Karpas-422 (cell line): ENCODE results near the gene TBC1D16. TPM values are rescaled to one million over a fixed set of nuclear protein-coding genes. Genes with fewer than 3 reads are reported as not detected.

Source experiments
- DNase-seq: peaks from one replicate; pipeline ENCODE4 v3.0.0-alpha.2; 2015
- H2AFZ ChIP-seq: fragments of 200-600 bp; sonication (generic); 2 replicates; pipeline ENCODE4 v1.6.1; 2014; ENCODE audit warnings: antibody characterized with exemption, low read length, mixed read lengths
- H3K27ac ChIP-seq: fragments of 200-600 bp; sonication (generic); 2 replicates; pipeline ENCODE4 v1.5.1; 2014; ENCODE audit warnings: mild to moderate bottlenecking, low read length, moderate library complexity
- H3K27me3 ChIP-seq: fragments of 200-600 bp; sonication (generic); 2 replicates; pipeline ENCODE4 v1.6.1; 2014; ENCODE audit warnings: low read length, mixed read lengths
- H3K36me3 ChIP-seq: fragments of 200-600 bp; sonication (generic); 2 replicates; pipeline ENCODE4 v1.6.1; 2014; ENCODE audit warnings: low read length, mixed read lengths; ENCODE audit not compliant: insufficient read depth
- H3K4me1 ChIP-seq: fragments of 200-600 bp; sonication (generic); 2 replicates; pipeline ENCODE4 v1.6.1; 2014; ENCODE audit warnings: mild to moderate bottlenecking, low read length, mixed read lengths
- H3K4me2 ChIP-seq: fragments of 200-600 bp; sonication (generic); 2 replicates; pipeline ENCODE4 v1.6.1; 2014; ENCODE audit warnings: low read length, low read depth, mild to moderate bottlenecking; ENCODE audit not compliant: poor library complexity, severe bottlenecking
- H3K4me3 ChIP-seq: fragments of 200-600 bp; sonication (generic); 2 replicates; pipeline ENCODE4 v1.5.1; 2014; ENCODE audit warnings: mild to moderate bottlenecking, antibody characterized with exemption, low read length, mixed read lengths
- H3K79me2 ChIP-seq: fragments of 200-600 bp; sonication (generic); 2 replicates; pipeline ENCODE4 v1.6.1; 2014; ENCODE audit warnings: mild to moderate bottlenecking, low read length, mixed read lengths
- H3K9ac ChIP-seq: fragments of 200-600 bp; sonication (generic); 2 replicates; pipeline ENCODE4 v1.6.0; 2014; ENCODE audit warnings: low read length
- H3K9me2 ChIP-seq: fragments of 200-600 bp; sonication (generic), shearing (Covaris generic); replicated peaks from 2 replicates; pipeline ENCODE4 v1.6.0; 2014; ENCODE audit warnings: mild to moderate bottlenecking, low read length, moderate library complexity; ENCODE audit not compliant: insufficient read depth
- H3K9me3 ChIP-seq: fragments of 300-700, 200-600 bp; sonication (generic); 2 replicates; pipeline ENCODE4 v1.6.1; 2014; ENCODE audit warnings: low read length, mixed read lengths
- H4K20me1 ChIP-seq: fragments of 200-600 bp; sonication (generic); 2 replicates; pipeline ENCODE4 v1.6.1; 2014; ENCODE audit warnings: mild to moderate bottlenecking, antibody characterized with exemption, low read length, low read depth; ENCODE audit not compliant: insufficient read depth
- total RNA-seq: library from RNA; depleted of rRNA; stranded (reverse); fragments of >200 nt; shearing (Covaris generic); gene quantifications from 2 replicates; pipeline ENCODE4 v1.2.3, GENCODE V29; 2014; ENCODE audit warnings: low replicate concordance

The TBC1D16 gene
- total RNA-seq, 1 experiment from 2014 or later, result 0.22 TPM

GRCh38 chr17:79987187-79987934, 48.3 kb downstream of the TBC1D16 start:
- Histone ChIP-seq H3K9ac (no peak overlapping the region), H3K27ac (no peak overlapping the region), H3K4me3 (no peak overlapping the region), H3K27me3 (no peaks in the 10 kb centered on the region), H3K36me3 (no peaks in the 10 kb centered on the region), H2AFZ (no peak overlapping the region), H3K9me3 (no peaks in the 10 kb centered on the region), H3K79me2 (no peaks in the 10 kb centered on the region), H4K20me1 (no peaks in the 10 kb centered on the region), H3K9me2 (no peaks in the 10 kb centered on the region), H3K4me2 (no peak overlapping the region), H3K4me1 (no peaks in the 10 kb centered on the region)
- DNase-seq, result no peak

GRCh38 chr17:79986411-79987186, 49.1 kb downstream of the TBC1D16 start:
- Histone ChIP-seq H3K36me3 (no peaks in the 10 kb centered on the region), H3K9me2 (no peaks in the 10 kb centered on the region), H4K20me1 (no peaks in the 10 kb centered on the region), H3K4me1 (no peaks in the 10 kb centered on the region), H3K9me3 (no peaks in the 10 kb centered on the region), H3K27me3 (no peaks in the 10 kb centered on the region), H3K27ac (no peak overlapping the region), H2AFZ (no peak overlapping the region), H3K4me2 (no peak overlapping the region), H3K9ac (no peak overlapping the region), H3K4me3 (no peak overlapping the region), H3K79me2 (no peaks in the 10 kb centered on the region)
- no peak for DNase-seq

- no peaks in the 10 kb centered on the region for H3K79me2 ChIP-seq
- no peak overlapping the region for H3K27ac ChIP-seq
- H3K4me3 ChIP-seq, result no peak overlapping the region
- H3K27me3 ChIP-seq, result no peaks in the 10 kb centered on the region
- H3K9me2 ChIP-seq, result no peaks in the 10 kb centered on the region
- no peak overlapping the region for H3K9ac ChIP-seq
- no peaks in the 10 kb centered on the region for H3K36me3 ChIP-seq
- H4K20me1 ChIP-seq, result no peaks in the 10 kb centered on the region
- no peak for DNase-seq
- H3K4me2 ChIP-seq, result no peak overlapping the region
- no peaks in the 10 kb centered on the region for H3K4me1 ChIP-seq
- H2AFZ ChIP-seq, result no peak overlapping the region
- H3K9me3 ChIP-seq, result no peaks in the 10 kb centered on the region
Measured at GRCh38 chr17:79985943-79986391, 49.7 kb downstream of the TBC1D16 start.

GRCh38 chr17:79985361-79985942, 50.2 kb downstream of the TBC1D16 start:
- Histone ChIP-seq H3K9ac (no peak overlapping the region), H3K36me3 (no peaks in the 10 kb centered on the region), H2AFZ (no peak overlapping the region), H3K9me2 (no peaks in the 10 kb centered on the region), H4K20me1 (no peaks in the 10 kb centered on the region), H3K4me2 (no peak overlapping the region), H3K9me3 (no peaks in the 10 kb centered on the region), H3K27ac (no peak overlapping the region), H3K79me2 (no peaks in the 10 kb centered on the region), H3K4me3 (no peak overlapping the region), H3K4me1 (no peaks in the 10 kb centered on the region), H3K27me3 (no peaks in the 10 kb centered on the region)
- DNase-seq, result no peak

GRCh38 chr17:79984877-79985276, 50.8 kb downstream of the TBC1D16 start:
- Histone ChIP-seq H3K4me1 (no peaks in the 10 kb centered on the region), H4K20me1 (no peaks in the 10 kb centered on the region), H3K4me3 (no peak overlapping the region), H3K4me2 (no peak overlapping the region), H3K27ac (no peak overlapping the region), H3K79me2 (no peaks in the 10 kb centered on the region), H3K9ac (no peak overlapping the region), H3K36me3 (no peaks in the 10 kb centered on the region), H3K27me3 (no peaks in the 10 kb centered on the region), H3K9me3 (no peaks in the 10 kb centered on the region), H3K9me2 (no peaks in the 10 kb centered on the region), H2AFZ (no peak overlapping the region)
- no peak for DNase-seq

GRCh38 chr17:79984045-79984840, 51.4 kb downstream of the TBC1D16 start:
- Histone ChIP-seq H3K27ac (no peak overlapping the region), H3K4me3 (no peak overlapping the region), H3K9me2 (no peaks in the 10 kb centered on the region), H2AFZ (no peak overlapping the region), H3K4me1 (no peaks in the 10 kb centered on the region), H3K36me3 (no peaks in the 10 kb centered on the region), H3K79me2 (no peaks in the 10 kb centered on the region), H3K4me2 (no peak overlapping the region), H3K9ac (no peak overlapping the region), H3K27me3 (no peaks in the 10 kb centered on the region), H3K9me3 (no peaks in the 10 kb centered on the region), H4K20me1 (no peaks in the 10 kb centered on the region)
- DNase-seq, result no peak

GRCh38 chr17:79983456-79983855, 52.2 kb downstream of the TBC1D16 start:
- no peaks in the 10 kb centered on the region for H3K79me2 ChIP-seq
- no peaks in the 10 kb centered on the region for H3K36me3 ChIP-seq
- no peak overlapping the region for H3K4me2 ChIP-seq
- no peak for DNase-seq
- H3K4me1 ChIP-seq, result no peaks in the 10 kb centered on the region
- no peaks in the 10 kb centered on the region for H3K9me2 ChIP-seq
- H2AFZ ChIP-seq, result no peak overlapping the region
- no peak overlapping the region for H3K4me3 ChIP-seq
- H3K9ac ChIP-seq, result no peak overlapping the region
- no peak overlapping the region for H3K27ac ChIP-seq
- H3K27me3 ChIP-seq, result no peaks in the 10 kb centered on the region
- no peaks in the 10 kb centered on the region for H3K9me3 ChIP-seq
- H4K20me1 ChIP-seq, result no peaks in the 10 kb centered on the region

GRCh38 chr17:79982986-79983385, 52.7 kb downstream of the TBC1D16 start:
- Histone ChIP-seq H3K9me3 (no peaks in the 10 kb centered on the region), H3K4me1 (no peaks in the 10 kb centered on the region), H3K4me3 (no peak overlapping the region), H3K27ac (no peak overlapping the region), H3K27me3 (no peaks in the 10 kb centered on the region), H4K20me1 (no peaks in the 10 kb centered on the region), H3K9me2 (no peaks in the 10 kb centered on the region), H3K4me2 (no peak overlapping the region), H3K79me2 (no peaks in the 10 kb centered on the region), H3K9ac (no peak overlapping the region), H3K36me3 (no peaks in the 10 kb centered on the region), H2AFZ (no peak overlapping the region)
- DNase-seq, result no peak
